Fibroblast of lung (primary cell): Measurements from ENCODE around the gene ANKLE2.

Experiments used
- EZH2 ChIP-seq: IDR thresholded peaks from 2 replicates; pipeline ENCODE4 v1.5.1; 2012; ENCODE audit warnings: low read length, control low read depth, mild to moderate bottlenecking; ENCODE audit errors: missing control alignments
- TF ChIP-seq, protein P1 (sequence below), 2 donors: IDR thresholded peaks in 1 of 2; conservative IDR thresholded peaks in 1 of 2; 1 replicate in 1 of 2; 2 replicates in 1 of 2; pipeline ENCODE4 v1.5.1; 2011 to 2012; ENCODE audit warnings: low read length in 2 of 2, control low read depth in 1 of 2, inconsistent platforms in 1 of 2, low read depth in 1 of 2, mild to moderate bottlenecking in 1 of 2

GRCh38 chr12:132781938-132782337 is 20.3 kb upstream of the ANKLE2 start:
- TF ChIP-seq, protein P1, sequence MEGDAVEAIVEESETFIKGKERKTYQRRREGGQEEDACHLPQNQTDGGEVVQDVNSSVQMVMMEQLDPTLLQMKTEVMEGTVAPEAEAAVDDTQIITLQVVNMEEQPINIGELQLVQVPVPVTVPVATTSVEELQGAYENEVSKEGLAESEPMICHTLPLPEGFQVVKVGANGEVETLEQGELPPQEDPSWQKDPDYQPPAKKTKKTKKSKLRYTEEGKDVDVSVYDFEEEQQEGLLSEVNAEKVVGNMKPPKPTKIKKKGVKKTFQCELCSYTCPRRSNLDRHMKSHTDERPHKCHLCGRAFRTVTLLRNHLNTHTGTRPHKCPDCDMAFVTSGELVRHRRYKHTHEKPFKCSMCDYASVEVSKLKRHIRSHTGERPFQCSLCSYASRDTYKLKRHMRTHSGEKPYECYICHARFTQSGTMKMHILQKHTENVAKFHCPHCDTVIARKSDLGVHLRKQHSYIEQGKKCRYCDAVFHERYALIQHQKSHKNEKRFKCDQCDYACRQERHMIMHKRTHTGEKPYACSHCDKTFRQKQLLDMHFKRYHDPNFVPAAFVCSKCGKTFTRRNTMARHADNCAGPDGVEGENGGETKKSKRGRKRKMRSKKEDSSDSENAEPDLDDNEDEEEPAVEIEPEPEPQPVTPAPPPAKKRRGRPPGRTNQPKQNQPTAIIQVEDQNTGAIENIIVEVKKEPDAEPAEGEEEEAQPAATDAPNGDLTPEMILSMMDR (conservative IDR thresholded peaks at IDR 0.05 in 1 of 2, IDR thresholded peaks at IDR 0.05 in 1 of 2; ENCODE audit: low read depth in 1 of 2, low read length in 2 of 2): no peak
- no peak for TF ChIP-seq EZH2
